Activated CD8-positive, alpha-beta memory T cell treated with anti-CD3 and anti-CD28 coated beads for 48 hours (primary cell): ENCODE results near the gene ANTXRL.
"Not testable (repeated sequence)": the region's sequence is repeated elsewhere in the genome, so short reads cannot be mapped to it uniquely, and the experiment has no call there.

Source experiments
- DNase-seq, 3 experiments: peaks; one replicate each; pipeline ENCODE4 v3.0.0-alpha.2; 2020; ENCODE audit warnings: low read depth in 2 of 3, low spot score in 2 of 3

The ANTXRL gene

GRCh38 chr10:46306516-46307184 is 19.9 kb downstream of the ANTXRL start:
- DNase-seq: no peak

GRCh38 chr10:46307281-46308112 is 20.7 kb downstream of the ANTXRL start:
- DNase-seq: no peak

- no peak for DNase-seq
These were observed 21.3 kb downstream of the ANTXRL start for GRCh38 chr10:46308113-46308415.

GRCh38 chr10:46308666-46309450 is 22.1 kb downstream of the ANTXRL start:
- DNase-seq: no peak

GRCh38 chr10:46309511-46310142 is 22.8 kb downstream of the ANTXRL start:
- DNase-seq: no peak

- DNase-seq: no peak
These were observed 23.3 kb downstream of the ANTXRL start for GRCh38 chr10:46310143-46310514.

- DNase-seq: no peak
These were observed 24.1 kb downstream of the ANTXRL start for GRCh38 chr10:46310851-46311250.

GRCh38 chr10:46311501-46311951 is 24.7 kb downstream of the ANTXRL start:
- DNase-seq: no peak

- DNase-seq: not testable (repeated sequence)
These were observed 25.2 kb downstream of the ANTXRL start for GRCh38 chr10:46311961-46312431.

- DNase-seq: no peak
These were observed 26.2 kb downstream of the ANTXRL start for GRCh38 chr10:46312953-46313352.

- DNase-seq: no peak
These were observed 27.3 kb downstream of the ANTXRL start for GRCh38 chr10:46314071-46314470.

- not testable (repeated sequence) for DNase-seq
These were observed 28.5 kb downstream of the ANTXRL start for GRCh38 chr10:46315071-46315860.

- no peak for DNase-seq
These were observed 30.6 kb downstream of the ANTXRL start for GRCh38 chr10:46317370-46317769.

GRCh38 chr10:46317889-46318288 is 31.1 kb downstream of the ANTXRL start:
- DNase-seq: no peak

- DNase-seq: no peak
These were observed 32.0 kb downstream of the ANTXRL start for GRCh38 chr10:46318799-46319198.

GRCh38 chr10:46319389-46319788 is 32.6 kb downstream of the ANTXRL start:
- no peak for DNase-seq

GRCh38 chr10:46321770-46322169 is 35.0 kb downstream of the ANTXRL start:
- no peak for DNase-seq

GRCh38 chr10:46323176-46323575 is 36.4 kb downstream of the ANTXRL start:
- no peak for DNase-seq

GRCh38 chr10:46325021-46325420 is 38.2 kb downstream of the ANTXRL start:
- DNase-seq: no peak

- DNase-seq: no peak
These were observed 39.3 kb downstream of the ANTXRL start for GRCh38 chr10:46326066-46326465.
